HG03139 (cell line): Measurements from ENCODE around the gene CALU.

Experiments used
- ATAC-seq: cut with Tn5 transposase; IDR thresholded peaks from one replicate; pipeline ENCODE4 v1.9.1; 2021; ENCODE audit not compliant: unreplicated experiment

Gene CALU

DNA sequence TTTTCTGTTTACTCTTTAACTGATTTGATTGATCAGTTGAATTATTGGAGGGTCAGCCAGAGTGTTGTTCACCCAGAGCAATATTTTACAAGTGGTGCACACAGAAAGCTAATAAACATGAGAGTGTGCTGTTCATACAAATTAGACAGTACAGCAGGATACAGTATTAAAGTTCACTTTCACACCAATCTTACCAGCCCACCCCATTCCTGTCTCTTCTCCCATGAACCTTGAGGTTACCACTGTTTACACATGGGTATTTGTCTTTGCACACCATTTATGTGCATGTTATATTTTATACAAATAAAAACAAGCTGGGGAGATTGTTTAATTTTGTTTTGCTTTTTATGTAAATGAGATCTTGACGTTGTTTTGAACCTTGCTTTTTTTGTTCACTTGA, 6.5 kb downstream of the CALU start:
- ATAC-seq, result no peak

DNA sequence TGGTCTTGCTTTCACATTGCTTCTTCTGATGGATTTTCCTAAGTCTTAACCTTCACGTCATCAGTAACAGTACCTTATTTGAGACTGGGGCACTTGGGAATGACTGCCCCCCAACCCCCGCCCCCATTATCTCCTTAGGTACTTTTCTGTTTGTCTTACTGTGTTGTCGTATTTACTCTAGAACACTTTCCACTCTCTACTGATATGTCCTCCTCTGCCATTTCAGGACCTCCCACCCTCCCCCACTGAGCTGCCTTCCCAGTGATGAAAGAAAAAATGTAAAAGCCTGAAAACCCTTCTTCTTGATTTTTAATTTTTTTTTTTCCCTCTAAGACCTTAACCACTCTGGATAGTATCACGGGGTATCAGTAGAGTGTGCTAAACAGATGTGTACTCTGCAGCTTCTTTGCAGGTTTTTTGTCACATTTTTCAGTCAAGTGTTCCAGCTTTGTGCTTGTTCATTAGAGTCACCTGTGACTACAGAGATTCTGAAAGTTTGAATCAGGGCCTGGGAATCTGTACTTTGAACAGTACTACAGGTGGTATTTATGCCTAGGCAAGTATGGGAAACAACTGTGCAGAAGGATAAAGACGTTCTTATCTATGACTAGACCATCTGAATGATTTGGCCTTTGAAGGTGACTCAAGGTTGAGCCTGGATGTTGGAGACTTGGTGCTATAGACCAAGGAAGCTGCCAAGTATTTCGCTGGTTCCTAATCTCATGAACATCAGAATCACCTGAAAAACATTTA, 8.3 kb downstream of the CALU start:
- ATAC-seq, result no peak

DNA sequence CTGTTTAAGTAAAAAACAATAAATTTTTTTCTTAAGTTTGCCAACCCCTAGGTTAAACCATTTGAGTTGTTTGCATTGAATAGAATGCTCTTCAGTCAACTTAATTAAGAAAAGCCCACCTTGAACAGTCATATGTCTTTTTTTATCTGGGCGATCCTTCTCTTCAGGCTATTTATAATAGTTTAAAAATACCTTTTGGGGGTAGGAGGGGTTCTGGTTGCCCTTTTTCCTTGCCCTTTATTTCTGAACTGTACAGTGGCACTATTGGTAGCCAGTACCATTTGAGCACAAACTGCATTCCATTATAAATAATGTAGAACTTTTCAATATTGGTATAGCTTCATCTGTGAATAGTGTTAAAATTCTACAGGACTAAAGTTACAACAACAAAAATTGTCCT, 13.1 kb downstream of the CALU start:
- no peak for ATAC-seq

DNA sequence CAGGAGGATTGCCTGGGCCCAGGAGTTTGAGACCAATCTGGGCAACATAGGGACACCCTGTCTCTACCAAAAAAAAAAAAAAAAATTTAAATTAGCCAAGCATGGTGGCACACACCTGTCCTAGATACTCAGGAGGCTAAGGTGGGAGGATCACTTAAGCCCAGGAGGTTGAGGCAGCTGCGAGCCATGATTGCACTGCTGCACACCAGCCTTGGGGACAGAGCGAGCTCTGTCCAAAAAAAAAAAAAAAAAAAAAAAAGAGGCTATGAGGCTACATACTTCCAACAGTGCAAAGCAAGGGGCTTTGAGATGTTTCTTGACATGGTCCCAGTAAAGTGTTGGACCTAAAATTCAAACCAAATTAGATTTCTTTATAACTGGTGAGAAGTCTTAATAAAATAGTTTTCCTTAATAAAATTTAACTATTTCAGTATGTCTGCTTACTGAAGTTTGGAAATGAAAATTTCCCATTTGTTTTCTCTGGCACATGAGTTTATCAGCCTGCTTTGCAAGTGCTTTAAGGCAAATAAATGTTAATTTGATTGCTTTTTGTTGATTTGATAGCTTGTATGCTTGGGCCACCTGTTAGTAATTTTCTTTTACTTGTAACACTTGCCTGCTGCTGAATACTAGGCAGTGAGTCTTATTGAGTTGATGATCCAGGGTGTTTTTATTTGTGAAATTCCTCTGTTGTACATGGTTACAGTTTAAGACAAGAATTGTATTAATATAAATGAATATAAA, 16.1 kb downstream of the CALU start:
- ATAC-seq, result no peak

DNA sequence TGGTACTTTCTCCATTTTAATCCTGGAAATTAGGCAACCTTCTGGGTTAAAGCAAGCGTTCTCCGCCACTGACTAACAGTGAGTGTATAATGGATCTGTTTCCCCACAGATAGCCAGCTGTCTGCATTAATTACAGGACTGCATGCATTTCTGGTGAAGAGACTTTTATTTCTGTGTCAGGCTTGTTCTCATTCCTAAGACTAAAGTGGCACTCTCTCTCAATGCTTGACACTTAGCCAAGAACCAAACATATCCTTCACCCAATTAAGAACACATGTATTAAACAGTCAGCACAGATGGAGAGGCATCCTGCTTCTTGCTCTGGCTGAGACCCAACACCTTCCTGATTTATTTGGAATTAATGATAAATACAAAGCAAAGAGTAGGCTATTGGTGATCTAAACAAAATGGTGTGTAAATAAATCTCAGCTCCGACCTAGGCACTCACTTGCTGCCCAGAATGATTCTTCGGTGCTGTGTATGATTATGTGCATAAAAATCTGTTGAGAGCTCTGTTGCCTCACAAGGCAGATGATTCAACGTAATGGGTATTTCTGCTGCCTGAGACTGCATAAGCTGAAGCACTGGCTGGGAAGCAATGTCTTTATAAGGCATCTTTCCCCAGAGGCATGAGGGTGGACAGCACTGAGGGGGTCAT, 16.8 kb downstream of the CALU start:
- no peak for ATAC-seq

DNA sequence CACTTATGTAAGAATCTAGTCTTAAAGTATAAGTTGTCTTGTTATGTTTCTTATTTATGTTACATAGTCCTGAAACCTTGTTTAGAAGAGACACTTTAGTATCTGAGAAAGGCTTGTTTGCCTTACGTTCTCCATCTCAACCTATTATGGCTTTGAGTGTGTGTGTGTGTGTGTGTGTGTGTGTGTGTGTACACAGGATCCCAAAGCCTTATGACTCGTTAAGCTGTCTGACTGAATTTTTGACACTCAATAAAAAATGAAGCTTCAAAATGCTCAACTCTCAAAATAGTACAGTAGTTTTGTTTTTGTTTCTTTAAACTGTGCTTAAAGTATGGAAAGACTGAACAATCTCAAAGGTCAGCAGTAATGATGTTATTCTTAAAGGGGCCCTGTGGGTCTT, 18.0 kb downstream of the CALU start:
- no peak for ATAC-seq

DNA sequence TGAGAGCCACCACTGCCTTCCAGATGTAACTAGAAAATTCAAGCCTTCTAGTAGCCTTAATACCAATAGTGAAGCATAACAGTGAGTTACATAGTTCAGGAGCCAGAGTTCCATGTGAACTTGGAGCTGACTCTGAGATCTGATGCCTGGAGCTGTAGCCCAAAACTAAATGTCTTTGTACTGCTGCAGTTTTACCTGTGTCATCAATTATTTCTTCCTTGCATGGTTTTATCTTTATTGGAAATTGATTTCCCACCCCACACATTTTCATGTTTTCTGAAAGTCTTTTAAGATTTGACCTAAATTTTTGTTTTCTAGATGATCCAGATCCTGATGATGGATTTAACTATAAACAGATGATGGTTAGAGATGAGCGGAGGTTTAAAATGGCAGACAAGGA, 19.4 kb downstream of the CALU start:
- no peak for ATAC-seq

DNA sequence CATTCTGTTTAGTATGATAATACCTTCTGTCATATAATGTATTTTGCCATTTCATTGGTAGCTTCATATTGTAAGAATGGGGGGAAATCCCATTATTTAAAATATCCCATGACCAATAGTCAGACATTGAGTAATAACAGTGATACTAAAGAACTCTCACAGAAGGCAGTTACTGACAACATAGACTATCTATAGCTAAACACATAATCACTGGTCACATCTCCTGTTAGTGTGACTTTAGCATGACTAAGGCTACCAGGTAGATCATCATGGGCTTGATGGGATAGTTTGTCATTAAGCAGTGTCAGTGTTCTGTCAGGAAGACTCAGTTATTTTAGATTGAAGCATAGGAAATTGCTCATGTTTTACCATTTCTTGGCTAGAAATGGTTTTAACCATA, 20.1 kb downstream of the CALU start:
- no peak for ATAC-seq

DNA sequence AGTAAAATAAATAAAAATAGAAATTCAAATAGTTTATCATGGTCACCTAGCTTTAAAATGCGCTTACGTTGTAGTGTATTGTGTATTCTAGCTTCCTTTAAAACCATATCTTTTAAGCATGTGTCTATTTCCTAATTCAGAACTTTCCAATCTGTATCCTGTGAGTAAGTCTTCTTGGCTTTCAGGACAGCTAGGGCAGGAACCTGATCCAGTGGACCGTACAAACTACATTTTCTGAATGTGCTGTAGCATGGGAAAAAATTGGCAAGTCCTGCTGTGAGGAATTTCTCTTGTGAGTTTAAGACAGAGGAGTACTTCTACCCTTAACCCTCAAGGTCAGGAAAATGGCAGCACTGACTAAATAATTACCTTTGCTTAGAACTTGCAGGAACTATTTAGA, 24.4 kb downstream of the CALU start:
- no peak for ATAC-seq

DNA sequence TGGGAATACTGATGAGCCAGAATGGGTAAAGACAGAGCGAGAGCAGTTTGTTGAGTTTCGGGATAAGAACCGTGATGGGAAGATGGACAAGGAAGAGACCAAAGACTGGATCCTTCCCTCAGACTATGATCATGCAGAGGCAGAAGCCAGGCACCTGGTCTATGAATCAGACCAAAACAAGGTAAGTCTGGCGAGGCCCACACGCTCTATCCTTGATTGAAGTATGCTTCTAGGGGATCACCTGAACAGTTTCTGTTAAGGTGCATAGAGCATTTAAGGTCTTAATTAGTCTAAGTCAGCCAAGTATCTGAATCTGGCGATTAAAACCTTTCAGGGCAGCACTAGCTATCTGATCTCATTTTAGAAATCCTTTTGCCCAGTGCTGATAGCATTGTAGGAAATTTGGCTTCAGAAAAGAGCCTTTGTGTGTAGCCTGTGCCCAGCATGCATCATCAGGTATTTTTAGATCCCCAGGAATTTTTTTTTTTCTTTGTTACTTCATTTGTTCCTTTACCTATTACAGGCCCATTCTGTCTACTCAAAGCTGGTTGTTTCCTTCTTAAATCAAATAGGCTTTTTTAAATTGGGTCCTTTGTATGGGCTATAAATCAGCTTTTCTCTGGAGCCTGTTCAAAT, 28.4 kb downstream of the CALU start:
- ATAC-seq, result no peak

DNA sequence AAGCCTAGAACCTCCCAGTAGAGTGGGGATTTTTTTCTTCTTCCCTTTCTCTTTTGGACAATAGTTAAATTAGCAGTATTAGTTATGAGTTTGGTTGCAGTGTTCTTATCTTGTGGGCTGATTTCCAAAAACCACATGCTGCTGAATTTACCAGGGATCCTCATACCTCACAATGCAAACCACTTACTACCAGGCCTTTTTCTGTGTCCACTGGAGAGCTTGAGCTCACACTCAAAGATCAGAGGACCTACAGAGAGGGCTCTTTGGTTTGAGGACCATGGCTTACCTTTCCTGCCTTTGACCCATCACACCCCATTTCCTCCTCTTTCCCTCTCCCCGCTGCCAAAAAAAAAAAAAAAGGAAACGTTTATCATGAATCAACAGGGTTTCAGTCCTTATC, 31.1 kb downstream of the CALU start:
- no peak for ATAC-seq

DNA sequence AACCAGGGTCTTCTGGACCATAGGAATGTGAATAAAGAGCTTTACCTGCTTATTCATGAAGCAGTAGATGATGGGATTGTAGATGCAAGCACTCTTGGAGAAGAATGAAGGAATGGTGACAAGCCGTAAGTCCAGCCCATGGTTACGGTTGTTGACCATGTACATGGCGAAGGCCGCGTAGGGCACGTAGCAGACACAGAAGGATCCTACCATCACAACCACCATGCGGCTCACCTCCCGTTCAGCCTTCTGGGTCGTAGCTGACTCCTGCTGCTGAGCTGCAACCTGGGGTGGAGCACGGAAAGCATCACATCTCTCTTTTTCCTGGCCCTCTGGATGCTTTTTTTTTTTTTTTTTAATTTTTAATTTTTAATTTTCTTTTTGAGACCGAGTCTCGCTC, 34.4 kb downstream of the CALU start:
- no peak for ATAC-seq

DNA sequence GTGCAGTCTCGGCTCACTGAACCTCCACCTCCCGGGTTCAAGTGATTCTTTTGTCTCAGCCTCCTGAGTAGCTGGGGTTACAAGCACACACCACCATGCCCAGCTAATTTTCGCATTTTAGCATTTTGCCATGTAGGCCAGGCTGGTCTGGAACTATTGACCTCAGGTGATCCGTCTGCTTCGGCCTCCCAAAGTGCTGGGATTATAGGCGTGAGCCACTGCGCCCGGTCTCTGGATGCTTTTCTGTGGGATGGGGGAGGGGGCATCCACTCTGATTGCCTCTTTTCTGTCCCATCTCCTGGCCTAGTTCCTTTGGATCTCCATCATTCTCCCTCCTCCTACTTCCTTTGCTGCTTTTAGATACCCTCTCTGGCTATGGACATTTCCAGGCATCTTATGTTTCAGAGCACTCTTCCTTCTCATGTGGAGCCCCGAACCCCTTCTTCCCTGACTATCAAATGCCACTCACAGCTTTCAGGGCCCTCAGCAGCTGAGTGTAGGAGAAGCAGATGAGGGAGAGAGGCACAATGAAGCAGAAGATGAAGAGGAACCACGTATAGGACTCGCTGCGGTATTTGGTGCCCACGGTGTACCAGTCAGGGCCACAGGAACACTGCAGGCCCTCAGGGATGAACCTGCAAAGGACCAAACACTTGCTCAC, 35.0 kb downstream of the CALU start:
- ATAC-seq, result no peak

DNA sequence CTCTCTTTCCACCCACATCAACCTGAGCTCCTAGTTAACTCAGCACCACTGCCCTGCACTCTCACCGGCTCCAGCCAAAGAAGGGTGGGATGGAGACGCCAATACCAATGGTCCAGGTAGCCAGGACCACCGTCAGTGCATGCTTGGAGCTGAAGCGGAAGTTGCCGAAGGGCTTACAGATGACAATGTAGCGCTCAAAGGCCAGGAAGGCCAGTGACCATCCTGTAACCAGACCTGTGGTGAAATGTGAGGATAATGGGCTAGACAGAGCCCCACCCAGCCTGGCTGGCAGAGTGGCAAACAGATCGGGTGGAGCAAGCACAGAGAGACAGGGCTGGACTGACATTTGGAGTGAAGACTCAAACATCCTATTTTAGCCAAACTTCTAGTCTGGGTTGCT, 35.8 kb downstream of the CALU start:
- ATAC-seq, result no peak

DNA sequence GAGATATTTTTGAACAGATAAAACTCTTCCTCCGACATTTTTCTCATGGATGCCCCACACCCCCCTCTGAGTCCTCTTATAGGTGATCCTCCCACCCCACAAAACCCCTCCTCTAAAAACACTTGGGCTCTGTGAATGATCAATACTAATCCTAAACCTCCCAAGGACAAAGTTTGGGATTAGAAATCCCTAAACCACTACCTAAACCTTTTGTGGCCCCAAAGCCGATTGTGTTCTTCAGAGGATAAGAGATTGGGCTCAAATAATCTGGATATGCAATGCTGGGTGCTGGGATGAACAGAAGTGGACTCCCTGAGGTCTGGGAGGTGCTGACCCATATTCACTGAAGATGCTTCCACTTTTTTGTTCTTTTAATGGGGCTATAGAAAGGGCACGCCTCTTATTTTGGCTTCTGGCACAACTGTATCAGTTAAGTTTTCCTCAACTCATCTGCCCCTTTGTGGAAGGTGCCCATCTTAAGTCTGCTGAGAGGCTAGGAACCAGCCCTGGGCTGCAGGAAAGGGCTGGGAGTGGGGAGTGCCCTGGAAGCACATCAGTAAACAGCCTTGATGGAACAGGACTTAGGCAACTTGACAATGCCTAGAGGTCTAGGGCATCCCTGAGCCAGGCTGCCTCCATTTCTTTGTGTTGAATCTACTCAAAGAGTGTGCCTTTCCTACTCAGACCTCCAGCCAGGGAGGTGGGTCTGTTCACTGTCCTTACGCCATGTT, 36.8 kb downstream of the CALU start, which contains the start of gene OPN1SW:
Gene OPN1SW (minus strand): TSS at position 51 of the 731 bp plus-strand sequence. CDS start 13 bp downstream, at position 38.
- no peak for ATAC-seq

DNA sequence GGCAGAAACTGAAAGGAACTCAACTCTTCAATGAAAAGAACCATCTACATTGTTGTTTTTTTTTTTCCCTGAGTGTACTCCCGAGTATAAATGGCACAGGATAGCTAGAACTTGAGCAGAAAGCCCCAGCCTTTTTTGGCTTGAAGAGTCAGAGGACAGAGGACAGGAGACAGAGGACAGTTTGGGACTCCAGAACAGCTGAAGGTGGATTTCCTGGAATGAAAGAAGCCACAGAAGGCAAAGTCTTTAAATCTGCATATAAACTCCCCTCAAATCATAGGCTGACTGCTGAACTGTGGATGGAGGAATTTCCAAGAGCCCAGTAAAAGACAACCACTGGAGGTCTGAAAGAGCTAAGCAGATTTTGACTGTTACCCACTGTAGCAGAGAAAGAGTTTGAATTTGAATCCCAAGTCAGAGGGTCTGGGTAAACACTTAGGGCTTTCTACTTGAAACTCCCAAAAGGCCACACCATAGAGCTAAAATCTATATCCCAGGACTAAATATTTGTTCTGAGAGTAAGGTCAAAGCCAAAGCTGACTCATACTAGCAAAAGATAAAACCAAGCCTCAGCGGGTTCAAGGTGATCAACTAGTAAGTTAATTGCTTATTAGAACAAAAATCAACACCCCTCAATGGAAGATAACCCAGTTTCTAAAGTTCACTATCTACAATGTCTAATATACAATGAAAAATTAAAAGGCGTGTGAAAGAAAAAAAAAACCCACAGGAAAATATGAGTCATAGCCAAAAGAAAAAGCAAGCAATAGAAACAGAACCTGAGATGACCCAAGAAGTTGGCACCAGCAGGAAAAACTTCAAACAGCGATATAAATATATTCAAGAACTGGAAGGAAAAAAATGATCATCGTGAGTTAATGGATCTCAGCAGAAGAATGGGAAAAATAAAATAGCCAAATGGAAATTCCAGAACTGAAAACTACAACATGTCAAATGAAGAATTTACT, 38.3 kb downstream of the CALU start:
- ATAC-seq, result no peak

DNA sequence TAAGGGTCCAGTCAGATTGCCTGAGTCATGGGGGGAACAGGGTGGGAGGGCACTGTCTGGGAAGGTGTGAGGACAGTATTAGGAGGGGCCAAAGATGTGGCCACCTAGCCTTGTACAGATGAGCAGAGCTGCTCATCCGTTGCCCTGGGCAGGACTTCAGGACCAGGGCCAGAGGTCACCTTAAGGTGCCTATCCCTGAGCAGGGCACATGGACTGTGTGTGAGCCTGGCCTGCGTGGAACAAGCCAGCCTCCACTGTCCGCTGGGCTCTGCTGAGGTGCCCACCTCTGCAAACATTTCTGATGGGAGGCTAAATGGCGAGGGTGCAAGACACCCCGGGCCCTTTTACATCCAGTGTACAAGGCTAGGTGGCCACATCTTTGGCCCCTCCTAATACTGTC, 39.8 kb downstream of the CALU start:
- no peak for ATAC-seq

DNA sequence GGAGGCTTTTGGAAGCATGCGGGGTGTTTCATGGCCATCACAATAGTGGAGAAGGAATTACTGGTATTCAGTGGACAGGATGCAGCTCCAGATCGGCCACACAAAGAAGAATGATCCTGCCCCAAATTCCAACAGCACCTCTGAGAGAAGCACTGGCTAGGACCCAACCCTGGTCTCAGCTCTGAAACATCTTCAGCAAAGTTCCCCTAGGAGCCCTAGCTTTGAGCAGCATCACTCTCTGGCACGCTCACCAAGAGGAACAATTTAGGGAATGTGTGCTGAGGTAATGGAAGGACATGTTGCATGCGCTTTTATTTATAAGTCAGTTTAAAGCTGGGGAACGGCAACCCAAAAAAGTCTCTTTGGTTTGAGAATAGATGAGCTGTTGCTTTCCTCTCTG, 42.0 kb downstream of the CALU start:
- ATAC-seq, result no peak

DNA sequence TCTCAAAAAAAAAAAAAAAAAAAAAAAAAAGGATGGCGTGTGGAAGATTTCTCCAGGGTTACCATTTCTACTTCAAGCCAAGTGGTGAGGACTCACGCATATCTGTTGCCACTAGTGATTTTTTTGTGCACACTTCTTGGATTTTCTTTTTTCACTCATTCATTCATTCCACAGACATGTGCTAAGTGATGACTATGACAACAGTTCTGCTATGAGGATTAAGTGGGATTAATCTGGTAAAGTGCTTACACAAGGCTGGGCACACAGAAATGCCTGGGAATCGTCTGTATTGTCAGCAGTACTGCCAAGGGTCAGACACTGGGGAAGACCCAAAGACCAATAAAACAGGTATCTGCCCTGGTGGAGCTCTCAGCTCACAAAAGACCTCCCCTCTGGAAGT, 42.7 kb downstream of the CALU start:
- no peak for ATAC-seq
